DND-41 (cell line): ENCODE results near the gene LRRC59.

Experiments
- CTCF ChIP-seq: IDR thresholded peaks from 2 replicates; pipeline ENCODE4 v1.5.1; 2012; ENCODE audit warnings: borderline replicate concordance, low read length, moderate library complexity, mild to moderate bottlenecking; ENCODE audit not compliant: poor library complexity, severe bottlenecking; ENCODE audit errors: extremely low read depth
- EZH2 ChIP-seq: IDR thresholded peaks from 3 replicates; pipeline ENCODE4 v1.6.1; 2012; ENCODE audit warnings: borderline replicate concordance, low read depth, mild to moderate bottlenecking, moderate library complexity, low read length, inconsistent platforms; ENCODE audit not compliant: severe bottlenecking

- TF ChIP-seq CTCF (no peak), EZH2 (no peak)
Observed at GRCh38 chr17:50406578-50406977, 9.3 kb upstream of the LRRC59 start.
